Endothelial cell of umbilical vein (primary cell): ENCODE data around the gene BRCA1. TPM values are rescaled to one million over a fixed set of nuclear protein-coding genes. Genes with fewer than 3 reads are reported as not detected.
"Not testable (repeated sequence)": the region's sequence is repeated elsewhere in the genome, so short reads cannot be mapped to it uniquely, and the experiment has no call there.

ENCODE experiments used
- BruUV-seq: library from RNA; stranded (reverse); fragments of 400-500 nt; replicated peaks from 2 replicates; lab custom pipeline; 2021; lab: Mats Ljungman, UMichigan
- CTCF ChIA-PET: fragments of 300-600, 350-600 bp; sonication (Branson Sonifier 250); formaldehyde crosslinking; loops from one replicate; lab custom pipeline; 2021; ENCODE audit warnings: antibody characterized with exemption, inconsistent platforms; lab: Charles Lee
- POLR2A ChIA-PET: fragments of 300-600, 350-600 bp; sonication (Branson Sonifier 250); formaldehyde crosslinking; loops from one replicate; lab custom pipeline; 2021; ENCODE audit warnings: antibody characterized with exemption, inconsistent platforms; lab: Charles Lee
- DNase-seq: peaks from one replicate; pipeline ENCODE4 v3.0.0-alpha.2; 2011; ENCODE audit warnings: low read depth, low spot score
- FAIRE-seq: peaks from 2 replicates; lab custom pipeline; 2011; peaks lifted over from hg19 to GRCh38; lab: Jason Lieb, UNC
- H2AFZ ChIP-seq: 2 replicates; pipeline ENCODE4 v1.6.0; 2012; ENCODE audit warnings: low read depth, low read length, control low read depth, inconsistent platforms
- H3K27ac ChIP-seq: 2 replicates; pipeline ENCODE4 v1.5.1; 2011; ENCODE audit warnings: low read depth, mild to moderate bottlenecking, control low read depth, low read length, moderate library complexity; ENCODE audit not compliant: insufficient read depth
- H3K27me3 ChIP-seq, 2 experiments: 2 replicates each; pipeline versions ENCODE4 v1.6.0 to v1.6.1; 2011; ENCODE audit warnings: low read length in 2 of 2, mixed read lengths in 1 of 2; ENCODE audit not compliant: control insufficient read depth in 2 of 2, insufficient read depth in 2 of 2
- H3K36me3 ChIP-seq, 2 experiments: 2 replicates in 1 of 2; 3 replicates in 1 of 2; pipeline ENCODE4 v1.5.1; 2011; ENCODE audit warnings: low read length in 2 of 2, mild to moderate bottlenecking in 1 of 2, moderate library complexity in 1 of 2; ENCODE audit not compliant: control insufficient read depth in 2 of 2, insufficient read depth in 2 of 2; ENCODE audit errors: extremely low read depth in 1 of 2
- H3K4me1 ChIP-seq: 3 replicates; pipeline ENCODE4 v1.5.1; 2011; ENCODE audit warnings: mild to moderate bottlenecking, low read length; ENCODE audit not compliant: control insufficient read depth, insufficient read depth; ENCODE audit errors: extremely low read depth
- H3K4me2 ChIP-seq: 2 replicates; pipeline ENCODE4 v1.6.1; 2011; ENCODE audit warnings: low read length, control low read depth, mixed read lengths; ENCODE audit not compliant: insufficient read depth
- H3K4me3 ChIP-seq, 3 experiments: fragments of 200-600 bp in 1 of 3; sonication (generic), shearing (Covaris generic) in 1 of 3; replicated peaks in 1 of 3; 2 replicates each; pipeline ENCODE4 v1.5.1; 2011 to 2016; ENCODE audit warnings: control low read depth in 3 of 3, low read length in 3 of 3, mild to moderate bottlenecking in 2 of 3, inconsistent platforms in 1 of 3, low read depth in 1 of 3, moderate library complexity in 1 of 3; ENCODE audit not compliant: insufficient read depth in 1 of 3
- H3K79me2 ChIP-seq: 2 replicates; pipeline ENCODE4 v1.6.0; 2012; ENCODE audit warnings: low read length, inconsistent platforms; ENCODE audit not compliant: control insufficient read depth, insufficient read depth
- H3K9ac ChIP-seq: replicated peaks from 2 replicates; pipeline ENCODE3; 2011; ENCODE audit warnings: low read length, control low read depth; ENCODE audit not compliant: insufficient read depth; ENCODE audit errors: extremely low read depth
- H3K9me1 ChIP-seq: replicated peaks from 3 replicates; pipeline ENCODE4 v1.6.0; 2011; ENCODE audit warnings: mild to moderate bottlenecking, low read length; ENCODE audit not compliant: control insufficient read depth, insufficient read depth; ENCODE audit errors: extremely low read depth
- H3K9me3 ChIP-seq: replicated peaks from 2 replicates; pipeline ENCODE4 v1.5.1; 2012; ENCODE audit warnings: low read length, inconsistent platforms; ENCODE audit not compliant: control insufficient read depth, insufficient read depth
- H4K20me1 ChIP-seq: replicated peaks from 2 replicates; pipeline ENCODE3; 2011; ENCODE audit warnings: mild to moderate bottlenecking, low read length; ENCODE audit not compliant: control insufficient read depth, insufficient read depth; ENCODE audit errors: extremely low read depth
- MYC ChIP-seq: IDR thresholded peaks from one replicate; pipeline ENCODE4 v1.6.1; 2011; ENCODE audit warnings: mild to moderate bottlenecking, low read depth, low read length
- POLR2AphosphoS5 ChIP-seq: IDR thresholded peaks from 2 replicates; pipeline ENCODE4 v1.6.1; 2012; ENCODE audit warnings: low read depth, mild to moderate bottlenecking, control low read depth, low read length, moderate library complexity; ENCODE audit not compliant: insufficient read depth
- dilution Hi-C: fragments of 300-500 bp; cut with MboI; formaldehyde crosslinking; loops from one replicate; pipeline ENCODE4 v1.15.0; 2019; ENCODE audit warnings: low sequenced_read_pairs; ENCODE audit not compliant: extremely low pct_ligation_motif_present
- intact Hi-C: fragments of 100-400 bp; cut with micrococcal nuclease; formaldehyde crosslinking; loops from one replicate; pipeline ENCODE4 v1.10.0; 2022
- polyA plus RNA-seq, 4 experiments: library from polyadenylated mRNA; depleted of rRNA in 3 of 4; stranded (reverse) in 3 of 4; unstranded in 1 of 4; fragments of >200 nt; gene quantifications; 2 replicates each; pipeline versions ENCODE4 v1.2.1 to v1.2.3, GENCODE V29; 2011 to 2012; ENCODE audit warnings: missing spikeins in 1 of 4
- total RNA-seq: library from RNA; stranded (reverse); gene quantifications from 2 replicates; pipeline ENCODE4 v1.2.3, GENCODE V29; 2021

BRCA1 gene
- total and polyA plus RNA-seq, 2 donors (not counting 3 experiments of a cell fraction or from before 2014, with no cell fraction given), result 14.3 to 29.0 TPM

GRCh38 chr17:43003542-43004172 is 121.5 kb downstream of the BRCA1 start:
- Histone ChIP-seq H3K79me2 (peaks cover 23% of the 10 kb centered on the region), H3K9ac (no peak overlapping the region), H3K4me2 (no peak overlapping the region), H3K27ac (no peak overlapping the region), H4K20me1 (no peaks in the 10 kb centered on the region), H3K27me3 (no peaks in the 10 kb centered on the region), H3K4me3 (no peak overlapping the region), H3K4me1 (peaks cover 21% of the 10 kb centered on the region), H3K36me3 (peaks cover 7 to 25% of the 10 kb centered on the region in 2 experiments), H2AFZ (no peak overlapping the region), H3K9me1 (no peaks in the 10 kb centered on the region), H3K9me3 (no peaks in the 10 kb centered on the region)
- FAIRE-seq (no peak), DNase-seq (no peak)
- ChIA-PET POLR2A (no interaction called here), CTCF (no interaction called here)
- intact Hi-C loops, result no loop called here
- dilution Hi-C loops, result no loop called here
- no peak for TF ChIP-seq MYC
- TF ChIP-seq POLR2AphosphoS5, result peak; percentile 3
- BruUV-seq, result no TSS peak

GRCh38 chr17:43000894-43001293 is 124.3 kb downstream of the BRCA1 start:
- H3K27me3 ChIP-seq, H3K27ac ChIP-seq, H3K9ac ChIP-seq, BruUV-seq, FAIRE-seq, DNase-seq, H3K4me2 ChIP-seq, H4K20me1 ChIP-seq, intact Hi-C loops, H3K4me3 ChIP-seq, H2AFZ ChIP-seq, H3K9me1 ChIP-seq, dilution Hi-C loops, H3K9me3 ChIP-seq: not testable (repeated sequence)
- Histone ChIP-seq H3K79me2 (peaks cover 27% of the 10 kb centered on the region), H3K36me3 (peaks cover 7 to 25% of the 10 kb centered on the region in 2 experiments), H3K4me1 (peaks cover 23% of the 10 kb centered on the region)
- POLR2A ChIA-PET, result interaction anchor here (1.1 kb wide), 1 partner anchor 21 kb away, joined by 3 read pairs; the partner anchor contains the start of gene VAT1
- CTCF ChIA-PET, result interaction anchor here (1.2 kb wide), 1 partner anchor 10 kb away, joined by 3 read pairs; no protein-coding TSS in a partner anchor
